ENCODE measurements around the gene BLID.

Gene BLID

DNA sequence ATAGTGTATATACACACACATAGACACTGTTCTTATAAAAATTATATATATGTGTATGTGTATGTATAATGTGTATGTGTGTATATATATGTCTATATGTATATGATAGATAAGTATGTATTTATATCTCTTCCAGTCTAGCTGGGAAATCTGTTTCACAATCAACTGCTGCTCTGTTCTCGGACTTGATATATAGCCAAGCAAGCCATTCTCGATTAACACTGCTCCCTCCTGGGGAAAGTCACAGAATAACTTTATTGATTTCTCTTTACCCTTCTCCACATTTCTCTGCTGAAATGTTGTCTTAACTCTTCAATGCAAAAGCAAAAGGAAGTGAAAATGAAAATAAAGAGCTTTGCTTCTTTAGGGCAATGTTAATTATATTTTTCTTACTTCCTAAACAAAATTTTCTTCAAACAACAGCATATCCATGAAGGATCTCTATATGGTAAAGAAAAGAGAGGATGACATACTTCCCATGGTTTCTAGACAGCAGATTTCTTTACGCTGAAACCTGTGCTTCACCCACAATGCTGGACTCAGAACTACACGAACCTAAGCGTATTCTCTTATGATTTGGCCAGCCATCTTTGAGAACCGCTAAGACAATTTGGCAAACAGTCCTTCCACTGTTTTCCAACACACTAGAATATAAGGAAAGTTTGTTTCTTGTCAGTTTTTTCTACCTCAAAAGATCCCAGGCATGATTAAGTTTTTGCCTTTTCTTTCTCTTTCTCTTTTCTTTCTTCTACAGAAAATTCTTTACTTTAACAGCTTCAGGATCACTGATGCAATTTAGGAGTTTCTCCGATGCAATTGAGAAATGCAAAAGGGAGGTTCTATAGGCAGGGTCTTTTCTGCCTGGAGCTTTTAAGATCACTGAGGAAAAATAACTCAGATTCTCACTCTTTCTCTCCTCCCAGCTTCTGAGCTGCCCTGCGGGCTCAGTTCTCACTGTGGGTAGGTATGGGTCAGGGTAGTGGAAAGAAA is 1.9 kb downstream of the BLID start:
- H3K4me3 ChIP-seq (ENCODE audit: low read depth, low read length), result no peak overlapping the region
- DNase-seq (ENCODE audit: low read depth), result peak; percentile 80
- TF ChIP-seq, protein P1, sequence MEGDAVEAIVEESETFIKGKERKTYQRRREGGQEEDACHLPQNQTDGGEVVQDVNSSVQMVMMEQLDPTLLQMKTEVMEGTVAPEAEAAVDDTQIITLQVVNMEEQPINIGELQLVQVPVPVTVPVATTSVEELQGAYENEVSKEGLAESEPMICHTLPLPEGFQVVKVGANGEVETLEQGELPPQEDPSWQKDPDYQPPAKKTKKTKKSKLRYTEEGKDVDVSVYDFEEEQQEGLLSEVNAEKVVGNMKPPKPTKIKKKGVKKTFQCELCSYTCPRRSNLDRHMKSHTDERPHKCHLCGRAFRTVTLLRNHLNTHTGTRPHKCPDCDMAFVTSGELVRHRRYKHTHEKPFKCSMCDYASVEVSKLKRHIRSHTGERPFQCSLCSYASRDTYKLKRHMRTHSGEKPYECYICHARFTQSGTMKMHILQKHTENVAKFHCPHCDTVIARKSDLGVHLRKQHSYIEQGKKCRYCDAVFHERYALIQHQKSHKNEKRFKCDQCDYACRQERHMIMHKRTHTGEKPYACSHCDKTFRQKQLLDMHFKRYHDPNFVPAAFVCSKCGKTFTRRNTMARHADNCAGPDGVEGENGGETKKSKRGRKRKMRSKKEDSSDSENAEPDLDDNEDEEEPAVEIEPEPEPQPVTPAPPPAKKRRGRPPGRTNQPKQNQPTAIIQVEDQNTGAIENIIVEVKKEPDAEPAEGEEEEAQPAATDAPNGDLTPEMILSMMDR (conservative IDR thresholded peaks at IDR 0.05; ENCODE audit: low read depth, low read length), result peak; percentile 17

DNA sequence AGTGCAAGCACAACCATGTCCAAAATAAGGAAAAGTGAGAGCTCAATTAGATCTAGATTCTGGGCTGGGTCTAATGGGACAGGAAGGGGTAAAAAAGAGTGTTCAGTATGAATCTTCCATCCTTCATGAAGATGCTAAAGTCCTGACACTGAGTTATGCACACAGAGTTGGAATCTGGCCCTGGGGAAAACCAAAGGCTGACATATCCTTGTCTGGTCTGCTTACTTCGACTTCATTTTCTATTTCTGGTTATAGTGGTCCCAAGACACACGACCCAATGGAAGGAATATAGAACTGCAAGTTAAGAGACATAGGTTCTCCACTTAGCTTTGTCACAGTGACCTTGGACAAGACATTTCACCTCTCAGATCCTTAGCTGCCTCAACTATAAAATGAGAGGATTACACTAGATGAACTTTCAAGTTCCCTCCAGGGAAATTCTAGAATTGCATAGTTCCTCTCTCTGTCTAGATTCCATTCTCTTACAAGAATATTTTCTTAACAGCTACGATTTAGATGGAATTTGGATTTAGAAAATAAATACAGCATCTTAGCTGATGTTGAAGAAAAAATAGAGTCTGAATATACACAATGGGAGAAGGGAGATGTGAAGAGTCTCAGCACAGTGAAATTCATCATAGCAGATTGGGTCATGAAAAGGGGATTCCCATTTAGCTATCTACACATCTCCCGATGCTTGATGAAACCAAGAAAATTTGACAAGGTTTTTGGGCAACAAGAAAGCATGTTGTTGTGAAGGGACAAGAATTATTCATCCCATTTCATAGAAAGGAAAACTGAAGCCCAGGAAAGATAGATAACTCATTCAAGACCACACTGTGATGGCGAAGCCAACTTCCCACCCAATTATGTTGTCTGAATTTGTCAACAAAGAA is 3.3 kb downstream of the BLID start:
- DNase-seq (ENCODE audit: low read depth), result peak; percentile 55
- H3K4me3 ChIP-seq (ENCODE audit: low read depth, low read length), result no peak overlapping the region
- TF ChIP-seq, protein P1 (conservative IDR thresholded peaks at IDR 0.05; ENCODE audit: low read depth, low read length), result no peak

- TF ChIP-seq, protein P1 (conservative IDR thresholded peaks at IDR 0.05; ENCODE audit: low read depth, low read length), result no peak
These were observed 6.1 kb downstream of the BLID start for GRCh38 chr11:122109932-122110331.

DNA sequence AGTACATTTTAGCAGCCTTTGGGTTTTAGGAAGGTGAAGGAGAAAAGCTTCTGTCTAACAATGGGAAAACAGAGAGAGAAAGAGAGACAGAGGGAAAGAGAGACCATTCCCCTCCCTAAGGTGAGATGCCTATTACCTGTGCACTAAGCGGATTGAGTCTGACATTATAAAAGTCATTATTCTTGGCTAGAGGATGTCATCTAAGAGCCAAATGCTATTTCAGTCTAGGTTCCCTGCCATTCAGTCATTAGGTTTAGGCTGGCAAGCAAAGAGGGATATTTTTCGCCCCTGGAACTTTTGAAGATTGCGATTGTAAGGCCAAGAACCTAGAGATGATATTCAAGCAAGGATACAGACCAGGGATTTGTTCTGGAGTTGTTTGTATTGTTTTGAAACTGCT is 7.2 kb downstream of the BLID start:
- DNase-seq (ENCODE audit: low read depth), result no peak
- TF ChIP-seq, protein P1 (conservative IDR thresholded peaks at IDR 0.05; ENCODE audit: low read depth, low read length), result no peak

More at GRCh38 chr11:122109932-122110331, 6.1 kb downstream of the BLID start:
- no peak for DNase-seq (ENCODE audit: low read depth)
- no peak overlapping the region for H3K4me3 ChIP-seq (ENCODE audit: low read depth, low read length)

GRCh38 chr11:122108192-122108799 is 7.7 kb downstream of the BLID start:
- TF ChIP-seq, protein P1 (conservative IDR thresholded peaks at IDR 0.05; ENCODE audit: low read depth, low read length), result peak; percentile 84
- DNase-seq (ENCODE audit: low read depth), result peak; percentile 79
- no peak overlapping the region for H3K4me3 ChIP-seq (ENCODE audit: low read depth, low read length)

More for the DNA sequence above, 7.2 kb downstream of the BLID start:
- H3K4me3 ChIP-seq (ENCODE audit: low read depth, low read length), result no peak overlapping the region

DNA sequence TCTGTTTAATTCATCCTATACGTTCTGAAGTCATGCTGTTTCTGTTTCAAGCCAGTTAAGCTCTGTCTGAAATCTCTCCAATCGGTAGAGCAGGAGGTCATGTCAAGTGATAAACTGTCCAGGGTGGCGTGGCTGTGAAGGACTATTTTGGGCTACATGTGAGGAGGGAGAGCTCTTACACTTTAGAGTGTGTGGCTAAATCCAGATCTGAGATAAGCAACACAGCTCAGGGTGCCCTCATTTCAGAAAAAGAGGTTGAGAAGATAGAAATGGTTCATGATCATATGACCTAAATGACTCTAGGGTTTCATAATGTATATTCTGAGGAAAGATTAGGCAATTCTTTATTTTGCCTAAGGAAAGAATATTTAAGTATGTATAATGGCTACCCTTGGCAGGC is 8.4 kb downstream of the BLID start:
- no peak for DNase-seq (ENCODE audit: low read depth)
- TF ChIP-seq, protein P1 (conservative IDR thresholded peaks at IDR 0.05; ENCODE audit: low read depth, low read length), result no peak
- no peak overlapping the region for H3K4me3 ChIP-seq (ENCODE audit: low read depth, low read length)

Data from choroid plexus epithelial cell (primary cell).